Breast epithelium (tissue), 3 donors: ENCODE data around the gene MSRB1.
"Not testable (repeated sequence)": the region's sequence is repeated elsewhere in the genome, so short reads cannot be mapped to it uniquely, and the experiment has no call there.

Source experiments
- POLR2A ChIP-seq: fragments of 450-650 bp; IDR thresholded peaks from one replicate; pipeline ENCODE4 v1.6.1; 2016; ENCODE audit warnings: antibody characterized with exemption, mild to moderate bottlenecking, moderate library complexity
- POLR2AphosphoS5 ChIP-seq, 3 donors: sonication (generic); formaldehyde crosslinking; IDR thresholded peaks; one replicate each; pipeline ENCODE4 v1.6.1; 2017; ENCODE audit warnings: antibody characterized with exemption in 3 of 3
- TF ChIP-seq, protein P1 (sequence below), 3 donors: fragments of 450-650 bp; IDR thresholded peaks; one replicate each; pipeline ENCODE4 v1.5.1; 2016 to 2017; ENCODE audit warnings: antibody characterized with exemption in 3 of 3, mild to moderate bottlenecking in 3 of 3, moderate library complexity in 3 of 3

DNA sequence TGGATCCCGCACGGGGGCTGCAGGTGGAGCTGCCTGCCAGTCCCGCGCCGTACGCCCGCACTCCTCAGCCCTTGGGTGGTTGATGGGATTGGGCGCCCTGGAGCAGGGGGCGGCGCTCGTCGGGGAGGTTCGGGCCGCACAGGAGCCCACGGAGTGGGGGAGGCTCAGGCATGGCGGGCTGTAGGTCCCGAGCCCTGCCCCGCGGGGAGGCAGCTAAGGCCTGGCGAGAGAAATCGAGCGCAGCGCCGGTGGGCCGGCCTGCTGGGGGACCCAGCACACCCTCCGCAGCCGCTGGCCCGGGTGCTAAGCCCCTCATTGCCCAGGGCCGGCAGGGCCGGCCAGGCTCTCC is 15.1 kb upstream of the MSRB1 start:
- TF ChIP-seq, protein P1, sequence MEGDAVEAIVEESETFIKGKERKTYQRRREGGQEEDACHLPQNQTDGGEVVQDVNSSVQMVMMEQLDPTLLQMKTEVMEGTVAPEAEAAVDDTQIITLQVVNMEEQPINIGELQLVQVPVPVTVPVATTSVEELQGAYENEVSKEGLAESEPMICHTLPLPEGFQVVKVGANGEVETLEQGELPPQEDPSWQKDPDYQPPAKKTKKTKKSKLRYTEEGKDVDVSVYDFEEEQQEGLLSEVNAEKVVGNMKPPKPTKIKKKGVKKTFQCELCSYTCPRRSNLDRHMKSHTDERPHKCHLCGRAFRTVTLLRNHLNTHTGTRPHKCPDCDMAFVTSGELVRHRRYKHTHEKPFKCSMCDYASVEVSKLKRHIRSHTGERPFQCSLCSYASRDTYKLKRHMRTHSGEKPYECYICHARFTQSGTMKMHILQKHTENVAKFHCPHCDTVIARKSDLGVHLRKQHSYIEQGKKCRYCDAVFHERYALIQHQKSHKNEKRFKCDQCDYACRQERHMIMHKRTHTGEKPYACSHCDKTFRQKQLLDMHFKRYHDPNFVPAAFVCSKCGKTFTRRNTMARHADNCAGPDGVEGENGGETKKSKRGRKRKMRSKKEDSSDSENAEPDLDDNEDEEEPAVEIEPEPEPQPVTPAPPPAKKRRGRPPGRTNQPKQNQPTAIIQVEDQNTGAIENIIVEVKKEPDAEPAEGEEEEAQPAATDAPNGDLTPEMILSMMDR (IDR thresholded peaks at IDR 0.05), result not testable (repeated sequence)
- TF ChIP-seq POLR2A; POLR2AphosphoS5 (IDR thresholded peaks at IDR 0.05): not testable (repeated sequence)
